Brain pericyte (primary cell): ENCODE measurements around the gene TRIP12.
"Not testable (repeated sequence)": the region's sequence is repeated elsewhere in the genome, so short reads cannot be mapped to it uniquely, and the experiment has no call there.

Experiments
- DNase-seq: peaks from one replicate; pipeline ENCODE4 v3.0.0-alpha.2; 2012; ENCODE audit warnings: low read depth, low spot score

The TRIP12 gene

GRCh38 chr2:229920011-229920641, 1.7 kb downstream of the TRIP12 start:
- no peak for DNase-seq

- no peak for DNase-seq
Measured at GRCh38 chr2:229917793-229918192, 4.0 kb downstream of the TRIP12 start.

- no peak for DNase-seq
Measured at GRCh38 chr2:229914171-229914570, 7.6 kb downstream of the TRIP12 start.

- DNase-seq = no peak
Measured at GRCh38 chr2:229910832-229911412, 10.9 kb downstream of the TRIP12 start.

GRCh38 chr2:229910147-229910831, 11.5 kb downstream of the TRIP12 start:
- no peak for DNase-seq

GRCh38 chr2:229909090-229909489, 12.7 kb downstream of the TRIP12 start:
- DNase-seq = no peak

GRCh38 chr2:229905601-229906000, 16.2 kb downstream of the TRIP12 start:
- DNase-seq = no peak

GRCh38 chr2:229903037-229903436, 18.8 kb downstream of the TRIP12 start:
- no peak for DNase-seq

- DNase-seq = no peak
Measured at GRCh38 chr2:229901819-229902218, 20.0 kb downstream of the TRIP12 start.

GRCh38 chr2:229900514-229900913, 21.3 kb downstream of the TRIP12 start:
- not testable (repeated sequence) for DNase-seq

GRCh38 chr2:229900012-229900411, 21.8 kb downstream of the TRIP12 start:
- no peak for DNase-seq

GRCh38 chr2:229899604-229900003, 22.2 kb downstream of the TRIP12 start:
- no peak for DNase-seq

GRCh38 chr2:229896857-229897256, 25.0 kb downstream of the TRIP12 start:
- no peak for DNase-seq

- no peak for DNase-seq
Measured at GRCh38 chr2:229889023-229889422, 32.8 kb downstream of the TRIP12 start.

- DNase-seq = no peak
Measured at GRCh38 chr2:229888031-229888430, 33.8 kb downstream of the TRIP12 start.

- no peak for DNase-seq
Measured at GRCh38 chr2:229887441-229887840, 34.4 kb downstream of the TRIP12 start.

GRCh38 chr2:229884775-229885699, 36.8 kb downstream of the TRIP12 start:
- no peak for DNase-seq

- no peak for DNase-seq
Measured at GRCh38 chr2:229882583-229882982, 39.2 kb downstream of the TRIP12 start.

- no peak for DNase-seq
Measured at GRCh38 chr2:229880892-229881586, 40.8 kb downstream of the TRIP12 start.

- DNase-seq = no peak
Measured at GRCh38 chr2:229879191-229879950, 42.4 kb downstream of the TRIP12 start.

- DNase-seq = no peak
Measured at GRCh38 chr2:229875549-229875948, 46.3 kb downstream of the TRIP12 start.
